Measurements from ENCODE around the gene MT1B.

- no peak for TF ChIP-seq CTCF (IDR thresholded peaks at IDR 0.05)
- no peak for TF ChIP-seq EP300 (IDR thresholded peaks at IDR 0.05)
Measured at GRCh38 chr16:56604966-56605365, 46.7 kb upstream of the MT1B start.
